GM13976 (cell line): ENCODE results near the gene NUFIP2.
"Not testable (repeated sequence)": the region's sequence is repeated elsewhere in the genome, so short reads cannot be mapped to it uniquely, and the experiment has no call there.

Experiments
- DNase-seq: peaks from one replicate; pipeline ENCODE4 v3.0.0; 2012; ENCODE audit warnings: low spot score
- in situ Hi-C: fragments of 300-500 bp; cut with MboI; formaldehyde crosslinking; loops from one replicate; pipeline ENCODE4 v1.12.0; 2022; ENCODE audit warnings: low sequenced_read_pairs, mixed read lengths, inconsistent platforms; ENCODE audit not compliant: unreplicated experiment
- TF ChIP-seq, protein P1 (sequence below): IDR thresholded peaks from 2 replicates; pipeline ENCODE4 v1.5.1; 2012; ENCODE audit warnings: borderline replicate concordance, mild to moderate bottlenecking; ENCODE audit not compliant: insufficient read depth; ENCODE audit errors: extremely low read depth, missing control alignments, control extremely low read depth

NUFIP2 gene

GRCh38 chr17:29242051-29242450, 51.9 kb downstream of the NUFIP2 start:
- TF ChIP-seq, protein P1, sequence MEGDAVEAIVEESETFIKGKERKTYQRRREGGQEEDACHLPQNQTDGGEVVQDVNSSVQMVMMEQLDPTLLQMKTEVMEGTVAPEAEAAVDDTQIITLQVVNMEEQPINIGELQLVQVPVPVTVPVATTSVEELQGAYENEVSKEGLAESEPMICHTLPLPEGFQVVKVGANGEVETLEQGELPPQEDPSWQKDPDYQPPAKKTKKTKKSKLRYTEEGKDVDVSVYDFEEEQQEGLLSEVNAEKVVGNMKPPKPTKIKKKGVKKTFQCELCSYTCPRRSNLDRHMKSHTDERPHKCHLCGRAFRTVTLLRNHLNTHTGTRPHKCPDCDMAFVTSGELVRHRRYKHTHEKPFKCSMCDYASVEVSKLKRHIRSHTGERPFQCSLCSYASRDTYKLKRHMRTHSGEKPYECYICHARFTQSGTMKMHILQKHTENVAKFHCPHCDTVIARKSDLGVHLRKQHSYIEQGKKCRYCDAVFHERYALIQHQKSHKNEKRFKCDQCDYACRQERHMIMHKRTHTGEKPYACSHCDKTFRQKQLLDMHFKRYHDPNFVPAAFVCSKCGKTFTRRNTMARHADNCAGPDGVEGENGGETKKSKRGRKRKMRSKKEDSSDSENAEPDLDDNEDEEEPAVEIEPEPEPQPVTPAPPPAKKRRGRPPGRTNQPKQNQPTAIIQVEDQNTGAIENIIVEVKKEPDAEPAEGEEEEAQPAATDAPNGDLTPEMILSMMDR, result no peak
- DNase-seq, result no peak
- in situ Hi-C loops, result no loop called here

DNA sequence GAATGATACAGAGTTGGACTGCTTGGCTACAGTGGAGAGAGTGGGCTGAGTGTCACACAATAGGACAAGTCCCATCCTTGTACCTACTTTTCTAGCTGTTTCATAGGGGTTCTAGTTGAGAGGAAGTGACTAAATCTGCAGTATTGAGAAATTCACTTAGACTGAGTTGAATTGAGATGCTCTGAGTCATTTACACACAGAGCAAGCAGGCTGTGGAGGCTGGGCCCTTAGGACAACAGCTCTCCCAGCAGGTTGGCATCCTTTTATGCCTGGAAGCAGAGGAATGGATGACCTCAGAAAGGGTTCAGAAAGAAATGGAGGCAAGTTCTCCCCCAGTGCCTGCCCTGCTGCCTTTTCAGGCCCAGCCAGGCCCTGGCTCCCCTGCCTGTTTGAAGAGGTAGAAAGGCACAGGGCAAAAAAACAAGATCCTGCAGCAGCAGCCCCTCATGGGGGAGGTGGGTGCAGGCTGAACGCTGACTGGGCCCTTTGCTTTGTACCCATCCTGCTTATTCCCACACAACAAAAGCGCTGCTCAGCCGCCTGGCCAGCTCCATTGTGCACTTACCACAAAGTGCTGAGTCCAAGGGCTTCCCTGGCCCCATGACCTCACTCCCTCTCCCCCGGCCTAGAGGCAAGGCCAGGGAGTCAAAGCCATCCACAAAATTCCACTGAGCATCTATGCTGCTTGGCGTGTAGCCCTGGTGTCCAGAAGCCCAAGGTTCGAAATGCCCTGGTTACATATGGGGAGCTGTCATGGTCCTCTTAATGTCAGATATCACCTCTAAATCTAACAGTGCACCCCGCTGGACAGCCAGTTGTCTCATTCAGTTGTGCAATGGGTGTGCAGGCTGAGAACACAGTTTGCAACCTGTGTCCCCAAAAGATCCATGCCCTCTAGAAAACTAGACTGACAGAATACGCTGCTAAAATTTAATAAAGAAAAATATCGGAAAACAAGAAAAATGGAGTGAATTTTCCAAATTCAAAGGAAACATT, 52.7 kb downstream of the NUFIP2 start:
- no peak for DNase-seq
- TF ChIP-seq, protein P1, result no peak
- in situ Hi-C loops, result no loop called here

- TF ChIP-seq, protein P1, result no peak
- in situ Hi-C loops, result no loop called here
- no peak for DNase-seq
Observed at GRCh38 chr17:29240477-29240876, 53.5 kb downstream of the NUFIP2 start.

- DNase-seq, result no peak
- TF ChIP-seq, protein P1, result no peak
- in situ Hi-C loops, result no loop called here
Observed at GRCh38 chr17:29238133-29238850, 55.7 kb downstream of the NUFIP2 start.

GRCh38 chr17:29237476-29238132, 56.3 kb downstream of the NUFIP2 start:
- TF ChIP-seq, protein P1, result no peak
- no peak for DNase-seq
- in situ Hi-C loops, result no loop called here

GRCh38 chr17:29235904-29236303, 58.0 kb downstream of the NUFIP2 start:
- TF ChIP-seq, protein P1, result no peak
- in situ Hi-C loops, result no loop called here
- DNase-seq, result no peak

GRCh38 chr17:29234972-29235371, 59.0 kb downstream of the NUFIP2 start:
- in situ Hi-C loops, DNase-seq: not testable (repeated sequence)
